GM19239 (cell line): ENCODE data around the gene PRDM16.

Experiments used
- DNase-seq: peaks from one replicate; pipeline ENCODE4 v3.0.0; 2011; ENCODE audit warnings: low spot score; ENCODE audit not compliant: insufficient read length
- FAIRE-seq: peaks from 2 replicates; lab custom pipeline; 2011; peaks lifted over from hg19 to GRCh38; lab: Jason Lieb, UNC

Gene PRDM16

GRCh38 chr1:3335754-3336640 lies 267.0 kb downstream of the PRDM16 start:
- no peak for FAIRE-seq

GRCh38 chr1:3336641-3337630 lies 267.9 kb downstream of the PRDM16 start:
- DNase-seq (no peak), FAIRE-seq (no peak)

More at GRCh38 chr1:3335754-3336640, 267.0 kb downstream of the PRDM16 start:
- no peak for DNase-seq

DNA sequence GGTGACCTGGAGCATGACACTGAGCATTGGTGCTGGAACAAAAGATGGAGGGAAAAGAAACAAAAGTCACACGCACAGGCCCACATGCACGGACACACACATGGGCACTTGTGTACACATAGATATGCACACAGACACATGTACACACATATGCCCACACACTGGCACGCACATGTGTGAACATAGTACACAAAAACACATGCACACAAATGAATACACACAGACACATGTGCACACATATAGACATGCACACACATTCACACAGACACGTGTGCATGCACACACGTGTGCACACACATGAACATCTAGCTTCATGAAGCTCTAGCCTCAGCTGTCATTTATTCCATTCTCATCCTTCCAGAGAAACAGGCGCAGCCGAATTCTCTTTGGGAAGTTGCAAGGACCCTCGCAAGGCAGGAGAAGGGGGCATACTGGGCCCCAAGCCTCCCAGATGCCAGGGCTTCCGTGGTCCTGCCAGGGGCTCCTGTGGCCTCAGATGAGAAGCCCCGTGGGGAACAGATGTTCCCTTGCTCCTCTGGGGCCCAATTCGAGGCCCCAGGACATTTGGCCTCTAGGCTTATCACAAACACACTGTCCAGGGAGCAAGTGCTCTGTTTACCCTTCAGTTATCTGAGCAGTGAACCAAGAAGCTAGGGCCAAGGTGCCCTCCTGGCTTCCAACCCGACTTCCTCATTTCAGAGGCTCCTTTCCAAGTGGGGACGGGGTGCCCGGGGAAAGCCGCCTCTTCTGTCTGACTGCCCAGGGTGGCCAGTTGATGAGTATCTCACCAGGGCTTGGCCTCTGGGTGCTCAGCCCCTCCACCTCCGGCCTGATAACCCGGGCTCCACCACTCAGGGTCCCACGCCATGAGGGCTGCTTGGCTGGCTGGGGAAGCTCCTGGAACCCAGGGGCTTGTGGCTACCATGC lies 269.1 kb downstream of the PRDM16 start:
- DNase-seq (no peak), FAIRE-seq (no peak)

DNA sequence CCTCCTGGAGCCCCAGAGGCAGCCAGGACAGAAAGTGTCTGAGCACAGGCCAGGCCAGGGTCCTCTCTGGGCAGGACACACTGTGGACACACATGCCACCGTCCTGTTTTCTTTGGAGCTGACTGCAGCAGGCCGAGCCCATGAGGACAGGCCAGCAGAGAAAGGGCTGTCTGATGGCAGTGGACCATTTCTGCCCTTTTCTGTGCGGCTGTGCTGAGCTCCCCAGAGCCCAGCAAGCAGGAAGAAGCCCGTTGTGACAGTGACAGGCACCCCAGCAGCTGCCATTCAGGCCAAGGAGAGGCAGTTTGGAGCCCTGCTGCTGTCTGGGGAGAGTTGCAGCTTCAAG lies 269.7 kb downstream of the PRDM16 start:
- DNase-seq (no peak), FAIRE-seq (no peak)

- no peak for FAIRE-seq
- DNase-seq: no peak
These were observed 270.9 kb downstream of the PRDM16 start for GRCh38 chr1:3339856-3340255.

DNA sequence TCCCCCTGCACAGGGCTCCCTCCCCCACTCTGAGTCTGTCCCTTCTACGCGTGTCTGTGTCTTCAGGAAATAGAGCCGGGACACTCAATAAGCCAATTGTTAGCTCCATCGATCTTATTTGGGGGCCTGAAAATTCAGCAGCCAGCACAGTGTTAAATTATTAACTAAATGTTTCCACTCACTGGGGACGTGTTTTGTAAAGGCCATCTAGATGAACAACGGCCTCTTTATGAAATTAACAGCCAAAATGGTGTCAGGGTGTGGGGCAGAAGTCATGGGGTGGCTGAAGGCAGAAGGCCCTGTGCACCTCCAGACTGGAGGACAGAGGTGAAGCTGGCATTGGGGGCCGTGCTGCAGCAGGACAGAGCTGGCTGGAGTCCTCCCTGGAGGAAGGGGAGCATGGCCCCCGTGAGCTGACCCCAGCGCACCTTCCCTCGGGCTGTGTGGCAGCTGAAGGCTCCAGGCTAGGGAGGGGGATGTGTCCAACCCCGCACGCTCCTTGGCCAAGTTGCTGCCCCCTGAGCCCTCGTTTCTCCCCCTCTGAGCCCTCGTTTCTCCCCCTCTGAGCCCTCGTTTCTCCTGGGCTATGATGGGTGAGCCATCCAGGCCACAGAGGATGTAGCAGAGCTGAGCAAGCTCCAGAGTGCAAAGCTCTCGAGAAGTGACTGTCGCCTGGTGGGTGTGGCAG lies 271.7 kb downstream of the PRDM16 start:
- FAIRE-seq: no peak

DNA sequence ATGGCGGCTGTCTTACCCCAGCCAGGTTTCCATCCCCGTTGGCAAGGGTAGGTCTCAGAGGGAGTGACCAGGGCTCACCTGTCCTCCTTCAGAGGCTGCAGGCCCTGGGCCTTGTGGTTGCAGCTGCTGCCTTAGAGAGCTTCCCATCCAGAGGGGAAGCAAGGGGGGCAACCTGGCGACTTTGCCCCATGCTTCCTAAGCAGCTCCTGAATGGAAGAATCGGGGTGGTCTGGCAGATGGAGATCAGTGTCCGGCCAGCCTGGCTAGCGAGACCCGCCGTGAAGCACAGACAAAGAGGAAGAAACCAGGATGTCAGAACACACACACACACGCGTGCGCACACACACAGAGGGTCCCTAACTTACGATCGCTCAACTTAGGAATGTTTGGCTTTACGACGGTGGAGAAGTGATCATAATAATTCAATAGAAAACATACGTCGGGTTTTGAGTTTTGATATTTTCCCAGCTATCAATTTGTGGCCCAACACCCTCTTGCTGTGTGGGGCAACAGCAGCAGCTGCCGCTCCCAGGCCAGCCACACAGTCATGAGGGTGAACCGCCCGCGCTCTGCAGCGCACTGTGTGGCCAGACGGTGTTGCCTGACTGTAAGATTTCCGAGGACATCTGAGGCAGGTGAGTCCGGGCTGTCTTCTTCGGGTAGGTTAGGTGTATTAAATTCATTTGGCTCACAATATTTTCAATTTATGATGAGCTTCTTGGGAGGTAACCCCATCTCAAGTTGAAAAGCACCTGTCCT lies 272.4 kb downstream of the PRDM16 start:
- FAIRE-seq (no peak), DNase-seq (no peak)

More for the DNA sequence above, 271.7 kb downstream of the PRDM16 start:
- no peak for DNase-seq

GRCh38 chr1:3342960-3343359 lies 274.0 kb downstream of the PRDM16 start:
- no peak for FAIRE-seq

DNA sequence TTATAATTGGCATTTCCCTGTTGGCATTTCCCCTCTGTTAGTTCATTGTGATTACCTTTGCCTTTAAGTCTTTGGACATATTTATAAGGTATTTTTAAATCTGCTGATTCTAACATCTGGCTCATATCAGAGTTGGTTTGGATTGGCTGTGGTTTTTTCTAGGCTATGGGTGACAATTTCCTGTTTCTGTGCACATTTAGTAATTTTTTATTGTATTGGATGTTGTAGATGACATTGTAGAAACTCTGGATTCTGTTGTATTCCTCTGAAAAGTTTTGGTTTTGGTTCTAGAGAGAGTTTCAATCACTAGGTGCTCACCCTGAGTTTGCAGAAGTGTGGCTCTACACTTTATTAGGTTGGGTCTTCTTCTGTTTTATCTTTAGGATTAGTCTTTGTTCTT lies 275.4 kb downstream of the PRDM16 start:
- no peak for DNase-seq
- no peak for FAIRE-seq

More at GRCh38 chr1:3342960-3343359, 274.0 kb downstream of the PRDM16 start:
- no peak for DNase-seq

DNA sequence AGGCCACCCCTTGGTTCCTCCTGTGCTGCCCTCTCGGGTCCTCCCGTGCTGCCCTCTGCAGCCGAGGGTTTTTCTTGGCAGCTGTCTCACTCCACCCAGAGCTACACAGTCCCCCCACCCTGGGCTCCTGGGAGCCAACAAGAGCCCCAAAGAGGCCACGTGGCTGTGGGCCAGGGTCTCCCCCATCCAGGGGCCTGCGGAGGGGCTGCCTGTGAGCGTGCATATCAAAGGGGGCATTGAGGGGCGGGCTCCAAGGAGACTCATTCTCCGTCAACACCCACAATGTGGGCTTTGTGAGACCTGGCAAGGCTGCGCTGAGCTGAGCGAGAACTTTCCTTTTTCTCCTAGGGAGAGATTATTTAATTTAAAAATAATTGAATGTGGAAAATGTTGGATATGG lies 276.8 kb downstream of the PRDM16 start:
- no peak for FAIRE-seq
- DNase-seq: no peak

- no peak for FAIRE-seq
These were observed 277.5 kb downstream of the PRDM16 start for GRCh38 chr1:3346478-3346877.

GRCh38 chr1:3347257-3348020 lies 278.4 kb downstream of the PRDM16 start:
- DNase-seq (no peak), FAIRE-seq (no peak)

More at GRCh38 chr1:3346478-3346877, 277.5 kb downstream of the PRDM16 start:
- no peak for DNase-seq

- DNase-seq (no peak), FAIRE-seq (no peak)
These were observed 279.3 kb downstream of the PRDM16 start for GRCh38 chr1:3348196-3348865.

DNA sequence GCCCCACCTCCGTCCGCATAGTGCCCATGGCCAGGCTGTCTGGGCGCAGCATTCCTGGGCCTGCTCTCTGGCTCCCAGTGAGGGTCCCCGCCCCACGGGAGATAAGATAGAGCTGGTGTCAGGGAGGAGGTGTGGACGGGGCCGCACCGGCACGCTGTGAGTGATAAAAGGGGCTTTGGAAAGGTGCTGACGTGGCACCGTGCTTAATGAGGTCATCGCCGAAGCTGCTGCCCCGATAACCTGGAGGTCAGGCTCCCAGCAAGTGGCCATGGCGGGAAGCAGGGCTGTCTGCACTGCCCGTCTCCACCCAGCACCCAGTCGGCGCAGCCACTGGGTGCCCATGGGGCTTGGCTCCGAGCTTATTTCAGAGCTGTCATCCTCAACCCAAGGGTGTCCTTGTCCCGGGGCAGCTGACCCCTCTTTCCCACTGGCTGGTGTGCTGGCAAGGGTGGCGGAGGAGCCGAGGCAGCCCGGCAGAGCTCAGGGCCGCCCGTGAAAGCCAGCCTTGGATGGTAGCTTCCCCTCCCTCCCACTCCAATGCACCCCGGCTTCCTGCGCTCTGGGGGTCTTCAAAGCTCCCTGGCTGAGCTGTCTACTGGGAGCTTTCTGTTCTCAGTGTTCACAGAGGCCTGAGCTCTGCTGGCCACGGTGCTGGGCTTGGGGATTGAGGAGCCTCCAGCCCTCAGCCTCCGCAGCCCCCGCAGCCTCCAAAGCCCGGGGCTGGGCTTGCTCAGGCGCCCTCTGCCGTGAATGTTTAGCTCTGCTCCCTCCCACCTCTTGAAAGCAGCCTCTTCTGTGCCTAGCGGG lies 280.4 kb downstream of the PRDM16 start:
- DNase-seq (no peak), FAIRE-seq (no peak)

DNA sequence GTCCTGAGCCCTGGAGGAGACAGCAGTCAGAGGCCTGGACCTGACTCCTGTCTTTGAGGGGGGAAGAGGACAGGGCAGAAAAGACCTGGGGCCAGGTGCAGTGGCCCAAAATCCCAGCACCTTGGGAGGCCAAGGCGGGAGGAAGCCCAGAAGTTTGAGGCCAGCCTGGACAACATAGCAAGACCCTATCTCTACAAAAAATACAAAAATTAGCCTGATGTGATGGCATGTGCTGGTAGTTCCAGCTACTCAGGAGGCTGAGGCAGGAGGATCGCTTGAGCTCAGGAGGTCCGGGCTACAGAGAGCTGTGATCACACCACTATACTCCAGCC lies 280.9 kb downstream of the PRDM16 start:
- FAIRE-seq (no peak), DNase-seq (no peak)

DNA sequence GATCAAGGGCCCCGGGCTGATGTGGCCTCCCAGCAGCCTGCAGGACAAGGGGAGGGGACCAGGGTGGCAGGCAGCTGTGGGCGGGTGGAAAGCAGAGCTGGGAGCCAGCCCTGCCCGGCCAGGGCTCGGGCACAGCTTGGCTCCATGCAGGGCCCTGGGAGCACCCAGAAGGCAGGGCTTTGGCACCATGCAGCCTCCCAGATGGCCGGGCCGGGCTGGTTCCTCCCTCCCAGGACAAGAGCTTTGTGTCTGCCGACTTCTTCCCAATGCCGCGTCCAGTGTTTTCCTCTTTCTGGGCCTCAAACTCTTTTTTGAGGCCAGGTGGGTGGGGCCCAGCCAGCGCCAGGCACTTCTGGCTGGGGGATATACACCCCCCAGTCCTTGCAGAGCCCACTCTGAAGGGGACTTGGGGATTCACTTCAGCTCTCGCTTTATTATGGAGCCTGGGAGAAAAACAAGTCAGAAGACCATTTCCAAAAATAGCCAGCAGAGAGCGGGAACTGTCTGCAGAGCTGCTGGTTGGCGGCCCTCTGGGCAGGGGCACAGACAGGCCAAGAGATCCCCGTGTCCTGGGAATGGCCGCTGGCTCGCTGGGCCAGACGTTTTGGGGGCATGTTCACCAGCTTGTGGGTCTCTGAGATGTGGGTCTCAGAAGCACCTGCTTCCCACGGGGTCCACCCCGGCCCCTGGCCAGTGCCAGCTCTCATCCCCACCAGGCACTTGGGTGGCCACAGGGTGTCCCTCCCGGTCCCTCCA lies 281.7 kb downstream of the PRDM16 start:
- FAIRE-seq (no peak), DNase-seq (no peak)
